IMR-90 (cell line): ENCODE data around the gene CUL1.

ENCODE experiments used
- ELK1 ChIP-seq: fragments of 150-350 bp; IDR thresholded peaks from 2 replicates; pipeline ENCODE4 v1.6.1; 2016; ENCODE audit warnings: low read depth, mild to moderate bottlenecking, low read length, moderate library complexity, borderline replicate concordance
- MAZ ChIP-seq: IDR thresholded peaks from 2 replicates; pipeline ENCODE4 v1.6.1; 2012; ENCODE audit warnings: low read depth, mild to moderate bottlenecking, low read length, improper control_type of control experiment, moderate library complexity, borderline replicate concordance
- POLR2A ChIP-seq: IDR thresholded peaks from 2 replicates; pipeline ENCODE4 v1.6.1; 2012; ENCODE audit warnings: mild to moderate bottlenecking, low read depth, low read length
- RCOR1 ChIP-seq: IDR thresholded peaks from 2 replicates; pipeline ENCODE4 v1.6.1; 2012; ENCODE audit warnings: mild to moderate bottlenecking, low read length, improper control_type of control experiment; ENCODE audit not compliant: insufficient replicate concordance
- SMC3 ChIP-seq: fragments of 150-350 bp; IDR thresholded peaks from 2 replicates; pipeline ENCODE4 v1.6.1; 2016; ENCODE audit warnings: low read depth, mild to moderate bottlenecking, antibody characterized with exemption, low read length, moderate library complexity
- TF ChIP-seq, protein P1 (sequence below): conservative IDR thresholded peaks from 2 replicates; pipeline ENCODE4 v1.5.1; 2012; ENCODE audit warnings: mild to moderate bottlenecking, low read depth, low read length, improper control_type of control experiment

GRCh38 chr7:148774471-148774870 lies 75.8 kb downstream of the CUL1 start:
- TF ChIP-seq, protein P1, sequence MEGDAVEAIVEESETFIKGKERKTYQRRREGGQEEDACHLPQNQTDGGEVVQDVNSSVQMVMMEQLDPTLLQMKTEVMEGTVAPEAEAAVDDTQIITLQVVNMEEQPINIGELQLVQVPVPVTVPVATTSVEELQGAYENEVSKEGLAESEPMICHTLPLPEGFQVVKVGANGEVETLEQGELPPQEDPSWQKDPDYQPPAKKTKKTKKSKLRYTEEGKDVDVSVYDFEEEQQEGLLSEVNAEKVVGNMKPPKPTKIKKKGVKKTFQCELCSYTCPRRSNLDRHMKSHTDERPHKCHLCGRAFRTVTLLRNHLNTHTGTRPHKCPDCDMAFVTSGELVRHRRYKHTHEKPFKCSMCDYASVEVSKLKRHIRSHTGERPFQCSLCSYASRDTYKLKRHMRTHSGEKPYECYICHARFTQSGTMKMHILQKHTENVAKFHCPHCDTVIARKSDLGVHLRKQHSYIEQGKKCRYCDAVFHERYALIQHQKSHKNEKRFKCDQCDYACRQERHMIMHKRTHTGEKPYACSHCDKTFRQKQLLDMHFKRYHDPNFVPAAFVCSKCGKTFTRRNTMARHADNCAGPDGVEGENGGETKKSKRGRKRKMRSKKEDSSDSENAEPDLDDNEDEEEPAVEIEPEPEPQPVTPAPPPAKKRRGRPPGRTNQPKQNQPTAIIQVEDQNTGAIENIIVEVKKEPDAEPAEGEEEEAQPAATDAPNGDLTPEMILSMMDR = no peak
- no peak for TF ChIP-seq POLR2A
- TF ChIP-seq ELK1 = no peak
- TF ChIP-seq SMC3 = no peak
- no peak for TF ChIP-seq MAZ
- TF ChIP-seq RCOR1 = no peak
